ENCODE results near the gene ARHGAP1. TPM values are rescaled to one million over a fixed set of nuclear protein-coding genes. Genes with fewer than 3 reads are reported as not detected.

ARHGAP1 gene
- total and polyA plus RNA-seq, 2 of the 13 experiments (the other 11 are each of a cell fraction or from before 2014, with no cell fraction given), result 18.6 to 30.3 TPM

DNA sequence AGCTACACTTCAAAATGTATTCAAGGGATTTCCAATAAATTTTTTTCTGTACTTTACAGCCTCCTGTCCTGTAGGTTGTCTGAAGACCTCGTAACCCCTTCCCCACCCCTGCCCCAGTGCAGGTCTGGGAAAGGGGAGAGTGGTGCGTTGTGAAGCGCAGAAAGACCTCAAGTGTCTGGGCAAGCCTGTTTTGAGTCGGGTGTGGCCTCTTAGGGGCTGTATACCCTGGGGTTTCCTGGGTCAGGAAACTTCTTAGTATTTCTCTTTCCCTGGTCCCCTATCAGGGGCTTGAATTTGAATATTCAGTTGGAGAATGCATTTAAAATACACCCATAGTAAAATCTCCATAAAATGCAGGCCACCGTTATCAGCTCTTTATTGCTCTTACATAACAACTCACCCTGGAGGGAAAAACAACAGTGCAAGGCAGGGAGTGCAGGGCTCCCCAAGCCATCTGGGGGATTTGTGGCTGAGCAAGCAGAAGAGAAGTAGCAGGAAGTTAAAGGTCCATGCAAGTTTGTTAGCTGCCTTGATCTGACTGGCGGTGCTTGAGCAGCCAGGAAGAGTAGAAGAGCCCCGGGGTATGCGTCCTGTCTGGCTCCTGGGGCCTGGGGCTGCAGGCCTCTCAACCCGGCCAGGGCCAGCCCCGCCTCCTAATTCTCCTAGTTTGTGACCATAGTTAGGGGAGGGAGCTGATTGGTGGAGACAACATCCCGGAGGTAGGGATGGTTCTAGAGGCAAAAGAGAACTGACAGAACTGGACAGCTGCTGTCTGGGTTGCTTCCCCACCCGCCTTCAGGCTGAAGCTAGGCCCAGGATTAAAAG lies 25.7 kb downstream of the ARHGAP1 start (continued):
- TF ChIP-seq, protein P1, sequence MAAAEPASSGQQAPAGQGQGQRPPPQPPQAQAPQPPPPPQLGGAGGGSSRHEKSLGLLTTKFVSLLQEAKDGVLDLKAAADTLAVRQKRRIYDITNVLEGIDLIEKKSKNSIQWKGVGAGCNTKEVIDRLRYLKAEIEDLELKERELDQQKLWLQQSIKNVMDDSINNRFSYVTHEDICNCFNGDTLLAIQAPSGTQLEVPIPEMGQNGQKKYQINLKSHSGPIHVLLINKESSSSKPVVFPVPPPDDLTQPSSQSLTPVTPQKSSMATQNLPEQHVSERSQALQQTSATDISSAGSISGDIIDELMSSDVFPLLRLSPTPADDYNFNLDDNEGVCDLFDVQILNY (CRISPR knock-in tag; conservative IDR thresholded peaks at IDR 0.05), result no peak
- TF ChIP-seq, protein P2, sequence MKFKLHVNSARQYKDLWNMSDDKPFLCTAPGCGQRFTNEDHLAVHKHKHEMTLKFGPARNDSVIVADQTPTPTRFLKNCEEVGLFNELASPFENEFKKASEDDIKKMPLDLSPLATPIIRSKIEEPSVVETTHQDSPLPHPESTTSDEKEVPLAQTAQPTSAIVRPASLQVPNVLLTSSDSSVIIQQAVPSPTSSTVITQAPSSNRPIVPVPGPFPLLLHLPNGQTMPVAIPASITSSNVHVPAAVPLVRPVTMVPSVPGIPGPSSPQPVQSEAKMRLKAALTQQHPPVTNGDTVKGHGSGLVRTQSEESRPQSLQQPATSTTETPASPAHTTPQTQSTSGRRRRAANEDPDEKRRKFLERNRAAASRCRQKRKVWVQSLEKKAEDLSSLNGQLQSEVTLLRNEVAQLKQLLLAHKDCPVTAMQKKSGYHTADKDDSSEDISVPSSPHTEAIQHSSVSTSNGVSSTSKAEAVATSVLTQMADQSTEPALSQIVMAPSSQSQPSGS (CRISPR knock-in tag; IDR thresholded peaks at IDR 0.05), result 0 out of 2 replicates have a peak, but pooled peaks have one; percentile 13
- TF ChIP-seq HHEX (CRISPR knock-in tag; IDR thresholded peaks at IDR 0.05), result no peak
- TF ChIP-seq, protein P3, sequence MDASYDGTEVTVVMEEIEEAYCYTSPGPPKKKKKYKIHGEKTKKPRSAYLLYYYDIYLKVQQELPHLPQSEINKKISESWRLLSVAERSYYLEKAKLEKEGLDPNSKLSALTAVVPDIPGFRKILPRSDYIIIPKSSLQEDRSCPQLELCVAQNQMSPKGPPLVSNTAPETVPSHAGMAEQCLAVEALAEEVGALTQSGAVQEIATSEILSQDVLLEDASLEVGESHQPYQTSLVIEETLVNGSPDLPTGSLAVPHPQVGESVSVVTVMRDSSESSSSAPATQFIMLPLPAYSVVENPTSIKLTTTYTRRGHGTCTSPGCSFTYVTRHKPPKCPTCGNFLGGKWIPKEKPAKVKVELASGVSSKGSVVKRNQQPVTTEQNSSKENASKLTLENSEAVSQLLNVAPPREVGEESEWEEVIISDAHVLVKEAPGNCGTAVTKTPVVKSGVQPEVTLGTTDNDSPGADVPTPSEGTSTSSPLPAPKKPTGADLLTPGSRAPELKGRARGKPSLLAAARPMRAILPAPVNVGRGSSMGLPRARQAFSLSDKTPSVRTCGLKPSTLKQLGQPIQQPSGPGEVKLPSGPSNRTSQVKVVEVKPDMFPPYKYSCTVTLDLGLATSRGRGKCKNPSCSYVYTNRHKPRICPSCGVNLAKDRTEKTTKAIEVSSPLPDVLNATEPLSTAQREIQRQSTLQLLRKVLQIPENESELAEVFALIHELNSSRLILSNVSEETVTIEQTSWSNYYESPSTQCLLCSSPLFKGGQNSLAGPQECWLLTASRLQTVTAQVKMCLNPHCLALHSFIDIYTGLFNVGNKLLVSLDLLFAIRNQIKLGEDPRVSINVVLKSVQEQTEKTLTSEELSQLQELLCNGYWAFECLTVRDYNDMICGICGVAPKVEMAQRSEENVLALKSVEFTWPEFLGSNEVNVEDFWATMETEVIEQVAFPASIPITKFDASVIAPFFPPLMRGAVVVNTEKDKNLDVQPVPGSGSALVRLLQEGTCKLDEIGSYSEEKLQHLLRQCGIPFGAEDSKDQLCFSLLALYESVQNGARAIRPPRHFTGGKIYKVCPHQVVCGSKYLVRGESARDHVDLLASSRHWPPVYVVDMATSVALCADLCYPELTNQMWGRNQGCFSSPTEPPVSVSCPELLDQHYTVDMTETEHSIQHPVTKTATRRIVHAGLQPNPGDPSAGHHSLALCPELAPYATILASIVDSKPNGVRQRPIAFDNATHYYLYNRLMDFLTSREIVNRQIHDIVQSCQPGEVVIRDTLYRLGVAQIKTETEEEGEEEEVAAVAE (CRISPR knock-in tag; IDR thresholded peaks at IDR 0.05; ENCODE audit: borderline replicate concordance), result no peak; the same call in 1 of the 2 replicates
- TF ChIP-seq NKX3-1 (CRISPR knock-in tag; IDR thresholded peaks at IDR 0.05), result no peak
- no peak for TF ChIP-seq HIVEP1 (CRISPR knock-in tag; IDR thresholded peaks at IDR 0.05)
- TF ChIP-seq, protein P4, sequence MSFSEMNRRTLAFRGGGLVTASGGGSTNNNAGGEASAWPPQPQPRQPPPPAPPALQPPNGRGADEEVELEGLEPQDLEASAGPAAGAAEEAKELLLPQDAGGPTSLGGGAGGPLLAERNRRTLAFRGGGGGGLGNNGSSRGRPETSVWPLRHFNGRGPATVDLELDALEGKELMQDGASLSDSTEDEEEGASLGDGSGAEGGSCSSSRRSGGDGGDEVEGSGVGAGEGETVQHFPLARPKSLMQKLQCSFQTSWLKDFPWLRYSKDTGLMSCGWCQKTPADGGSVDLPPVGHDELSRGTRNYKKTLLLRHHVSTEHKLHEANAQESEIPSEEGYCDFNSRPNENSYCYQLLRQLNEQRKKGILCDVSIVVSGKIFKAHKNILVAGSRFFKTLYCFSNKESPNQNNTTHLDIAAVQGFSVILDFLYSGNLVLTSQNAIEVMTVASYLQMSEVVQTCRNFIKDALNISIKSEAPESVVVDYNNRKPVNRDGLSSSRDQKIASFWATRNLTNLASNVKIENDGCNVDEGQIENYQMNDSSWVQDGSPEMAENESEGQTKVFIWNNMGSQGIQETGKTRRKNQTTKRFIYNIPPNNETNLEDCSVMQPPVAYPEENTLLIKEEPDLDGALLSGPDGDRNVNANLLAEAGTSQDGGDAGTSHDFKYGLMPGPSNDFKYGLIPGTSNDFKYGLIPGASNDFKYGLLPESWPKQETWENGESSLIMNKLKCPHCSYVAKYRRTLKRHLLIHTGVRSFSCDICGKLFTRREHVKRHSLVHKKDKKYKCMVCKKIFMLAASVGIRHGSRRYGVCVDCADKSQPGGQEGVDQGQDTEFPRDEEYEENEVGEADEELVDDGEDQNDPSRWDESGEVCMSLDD (CRISPR knock-in tag; IDR thresholded peaks at IDR 0.05; ENCODE audit: borderline replicate concordance), result no peak
- TF ChIP-seq NFYC (CRISPR knock-in tag; IDR thresholded peaks at IDR 0.05), result peak; percentile 29; the same call in 1 of the 2 replicates
- TF ChIP-seq YEATS2 (CRISPR knock-in tag; IDR thresholded peaks at IDR 0.05; ENCODE audit: borderline replicate concordance), result no peak
- TF ChIP-seq, protein P5, sequence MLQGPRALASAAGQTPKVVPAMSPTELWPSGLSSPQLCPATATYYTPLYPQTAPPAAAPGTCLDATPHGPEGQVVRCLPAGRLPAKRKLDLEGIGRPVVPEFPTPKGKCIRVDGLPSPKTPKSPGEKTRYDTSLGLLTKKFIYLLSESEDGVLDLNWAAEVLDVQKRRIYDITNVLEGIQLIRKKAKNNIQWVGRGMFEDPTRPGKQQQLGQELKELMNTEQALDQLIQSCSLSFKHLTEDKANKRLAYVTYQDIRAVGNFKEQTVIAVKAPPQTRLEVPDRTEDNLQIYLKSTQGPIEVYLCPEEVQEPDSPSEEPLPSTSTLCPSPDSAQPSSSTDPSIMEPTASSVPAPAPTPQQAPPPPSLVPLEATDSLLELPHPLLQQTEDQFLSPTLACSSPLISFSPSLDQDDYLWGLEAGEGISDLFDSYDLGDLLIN (CRISPR knock-in tag; IDR thresholded peaks at IDR 0.05; ENCODE audit: borderline replicate concordance), result no peak
- 0 out of 2 replicates have a peak, but pooled peaks have one; percentile 17 for TF ChIP-seq ETV5 (CRISPR knock-in tag; IDR thresholded peaks at IDR 0.05; ENCODE audit: borderline replicate concordance)

All from HepG2 (cell line).